ENCODE results near the gene FILIP1L. TPM values are rescaled to one million over a fixed set of nuclear protein-coding genes. Genes with fewer than 3 reads are reported as not detected.

Gene FILIP1L
- polyA plus RNA-seq, 1 donor (not counting 4 experiments of a cell fraction or from before 2014, with no cell fraction given): 14.7 TPM

GRCh38 chr3:100106531-100107141 is 7.7 kb downstream of the FILIP1L start:
- Histone ChIP-seq H3K79me2 (ENCODE audit: control insufficient read depth, insufficient read depth, low read length) (no peaks in the 10 kb centered on the region), H4K20me1 (ENCODE audit: control insufficient read depth, extremely low read depth, insufficient read depth, low read length) (no peaks in the 10 kb centered on the region), H3K27ac (ENCODE audit: control insufficient read depth, insufficient read depth, low read length) (peak overlapping the region; percentile 54), H3K9me3 (ENCODE audit: control insufficient read depth, low read depth, low read length) (no peaks in the 10 kb centered on the region), H3K9me1 (ENCODE audit: control insufficient read depth, extremely low read depth, insufficient read depth, low read length) (no peaks in the 10 kb centered on the region), H3K4me1 (ENCODE audit: control insufficient read depth, extremely low read depth, insufficient read depth, low read length) (peaks cover 29% of the 10 kb centered on the region), H3K9ac (ENCODE audit: control insufficient read depth, extremely low read depth, insufficient read depth, low read length) (no peak overlapping the region), H3K4me3 (ENCODE audit: control insufficient read depth in 2 of 3, extremely low read depth in 1 of 3, insufficient read depth in 2 of 3, low read depth in 1 of 3, low read length in 3 of 3) (no peak overlapping the region), H2AFZ (ENCODE audit: control insufficient read depth, low read length) (no peak overlapping the region), H3K4me2 (ENCODE audit: control insufficient read depth, extremely low read depth, insufficient read depth, low read depth, low read length) (peak overlapping the region; percentile 63), H3K27me3 (ENCODE audit: control insufficient read depth, extremely low read depth, insufficient read depth, low read length) (no peaks in the 10 kb centered on the region), H3K36me3 (ENCODE audit: control insufficient read depth in 2 of 2, extremely low read depth in 1 of 2, insufficient read depth in 2 of 2, low read length in 2 of 2) (no peaks in the 10 kb centered on the region)
- FAIRE-seq: peak; percentile 83
- no peak for TF ChIP-seq EZH2 (IDR thresholded peaks at IDR 0.05; ENCODE audit: low read length)
- TF ChIP-seq, protein P1, sequence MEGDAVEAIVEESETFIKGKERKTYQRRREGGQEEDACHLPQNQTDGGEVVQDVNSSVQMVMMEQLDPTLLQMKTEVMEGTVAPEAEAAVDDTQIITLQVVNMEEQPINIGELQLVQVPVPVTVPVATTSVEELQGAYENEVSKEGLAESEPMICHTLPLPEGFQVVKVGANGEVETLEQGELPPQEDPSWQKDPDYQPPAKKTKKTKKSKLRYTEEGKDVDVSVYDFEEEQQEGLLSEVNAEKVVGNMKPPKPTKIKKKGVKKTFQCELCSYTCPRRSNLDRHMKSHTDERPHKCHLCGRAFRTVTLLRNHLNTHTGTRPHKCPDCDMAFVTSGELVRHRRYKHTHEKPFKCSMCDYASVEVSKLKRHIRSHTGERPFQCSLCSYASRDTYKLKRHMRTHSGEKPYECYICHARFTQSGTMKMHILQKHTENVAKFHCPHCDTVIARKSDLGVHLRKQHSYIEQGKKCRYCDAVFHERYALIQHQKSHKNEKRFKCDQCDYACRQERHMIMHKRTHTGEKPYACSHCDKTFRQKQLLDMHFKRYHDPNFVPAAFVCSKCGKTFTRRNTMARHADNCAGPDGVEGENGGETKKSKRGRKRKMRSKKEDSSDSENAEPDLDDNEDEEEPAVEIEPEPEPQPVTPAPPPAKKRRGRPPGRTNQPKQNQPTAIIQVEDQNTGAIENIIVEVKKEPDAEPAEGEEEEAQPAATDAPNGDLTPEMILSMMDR (optimal IDR thresholded peaks at IDR 0.05 in 1 of 3, IDR thresholded peaks at IDR 0.05 in 1 of 3, conservative IDR thresholded peaks at IDR 0.05 in 1 of 3; ENCODE audit: extremely low read depth in 1 of 3, insufficient read depth in 2 of 3, low read length in 3 of 3): no peak
- dilution Hi-C loops (cut with MboI; ENCODE audit: extremely low pct_ligation_motif_present, low sequenced_read_pairs): no loop called here
- peak; percentile 53 for DNase-seq (ENCODE audit: low read depth, low spot score)

DNA sequence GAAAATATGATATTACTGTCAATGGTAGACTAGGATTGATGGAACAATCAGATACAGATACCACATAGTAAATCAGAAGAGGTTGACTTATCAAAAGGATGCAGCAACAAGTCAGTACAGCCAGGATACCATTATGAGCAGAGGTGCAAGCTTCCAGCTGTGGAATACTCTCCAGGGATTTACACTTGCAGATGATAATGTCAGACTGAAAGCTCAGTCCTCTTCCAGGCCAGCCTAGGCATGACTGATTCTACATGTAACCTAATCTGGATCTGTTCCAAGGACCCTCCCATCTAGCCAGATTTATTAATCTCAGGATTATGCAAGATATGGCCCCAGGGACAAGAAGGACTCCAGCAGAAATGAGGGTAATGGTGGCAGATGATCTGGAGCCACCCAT is 8.2 kb downstream of the FILIP1L start:
- Histone ChIP-seq H3K27me3 (ENCODE audit: control insufficient read depth, extremely low read depth, insufficient read depth, low read length) (no peaks in the 10 kb centered on the region), H3K9me1 (ENCODE audit: control insufficient read depth, extremely low read depth, insufficient read depth, low read length) (no peaks in the 10 kb centered on the region), H3K27ac (ENCODE audit: control insufficient read depth, insufficient read depth, low read length) (peak overlapping the region; percentile 54), H3K79me2 (ENCODE audit: control insufficient read depth, insufficient read depth, low read length) (no peaks in the 10 kb centered on the region), H3K9ac (ENCODE audit: control insufficient read depth, extremely low read depth, insufficient read depth, low read length) (no peak overlapping the region), H4K20me1 (ENCODE audit: control insufficient read depth, extremely low read depth, insufficient read depth, low read length) (no peaks in the 10 kb centered on the region), H3K9me3 (ENCODE audit: control insufficient read depth, low read depth, low read length) (no peaks in the 10 kb centered on the region), H3K36me3 (ENCODE audit: control insufficient read depth in 2 of 2, extremely low read depth in 1 of 2, insufficient read depth in 2 of 2, low read length in 2 of 2) (no peaks in the 10 kb centered on the region), H3K4me3 (ENCODE audit: control insufficient read depth in 2 of 3, extremely low read depth in 1 of 3, insufficient read depth in 2 of 3, low read depth in 1 of 3, low read length in 3 of 3) (no peak overlapping the region), H3K4me1 (ENCODE audit: control insufficient read depth, extremely low read depth, insufficient read depth, low read length) (peaks cover 29% of the 10 kb centered on the region), H3K4me2 (ENCODE audit: control insufficient read depth, extremely low read depth, insufficient read depth, low read depth, low read length) (peak overlapping the region; percentile 63), H2AFZ (ENCODE audit: control insufficient read depth, low read length) (no peak overlapping the region)
- dilution Hi-C loops (cut with MboI; ENCODE audit: extremely low pct_ligation_motif_present, low sequenced_read_pairs): no loop called here
- TF ChIP-seq, protein P1 (optimal IDR thresholded peaks at IDR 0.05 in 1 of 3, IDR thresholded peaks at IDR 0.05 in 1 of 3, conservative IDR thresholded peaks at IDR 0.05 in 1 of 3; ENCODE audit: extremely low read depth in 1 of 3, insufficient read depth in 2 of 3, low read length in 3 of 3): no peak
- TF ChIP-seq EZH2 (IDR thresholded peaks at IDR 0.05; ENCODE audit: low read length): no peak
- peak; percentile 25 for DNase-seq (ENCODE audit: low read depth, low spot score)
- no peak for FAIRE-seq

All from keratinocyte (primary cell).